Sigmoid colon (tissue), 7 donors: ENCODE data around the gene TRAPPC3L. TPM values are rescaled to one million over a fixed set of nuclear protein-coding genes. Genes with fewer than 3 reads are reported as not detected.

Experiments used
- DNase-seq: peaks from one replicate; pipeline ENCODE4 v3.0.0-alpha.2; 2019
- H3K27ac ChIP-seq, 4 donors: fragments of 200-600 bp; sonication (generic); one replicate each; pipeline ENCODE4 v1.5.1; 2016 to 2019; ENCODE audit warnings: mild to moderate bottlenecking in 1 of 4
- H3K27me3 ChIP-seq, 3 donors: fragments of 200-600 bp; sonication (generic); one replicate each; pipeline ENCODE4 v1.5.1; 2019; ENCODE audit warnings: mild to moderate bottlenecking in 1 of 3
- H3K36me3 ChIP-seq, 4 donors: fragments of 200-600 bp; sonication (generic); one replicate each; pipeline ENCODE4 v1.5.1; 2016 to 2019
- H3K4me1 ChIP-seq, 4 donors: fragments of 200-600 bp; sonication (generic); one replicate each; pipeline ENCODE4 v1.5.1; 2017 to 2019
- H3K4me3 ChIP-seq, 4 donors: fragments of 200-600 bp; sonication (generic); one replicate each; pipeline ENCODE4 v1.5.1; 2017 to 2019; ENCODE audit warnings: mild to moderate bottlenecking in 2 of 4, moderate library complexity in 1 of 4
- H3K9me3 ChIP-seq, 4 donors: fragments of 200-600 bp in 3 of 4; sonication (generic) in 3 of 4; one replicate each; pipeline versions ENCODE4 v1.5.1 to v1.6.1; 2013 to 2019
- EP300 ChIP-seq, 4 donors: sonication (generic); formaldehyde crosslinking; IDR thresholded peaks; one replicate each; pipeline ENCODE4 v1.6.1; 2017; ENCODE audit warnings: antibody characterized with exemption in 4 of 4
- POLR2A ChIP-seq, 2 donors: fragments of 450-650 bp; IDR thresholded peaks; one replicate each; pipeline ENCODE4 v1.6.1; 2016; ENCODE audit warnings: antibody characterized with exemption in 2 of 2, mild to moderate bottlenecking in 2 of 2, moderate library complexity in 2 of 2
- POLR2AphosphoS5 ChIP-seq, 4 donors: sonication (generic); formaldehyde crosslinking; IDR thresholded peaks; one replicate each; pipeline ENCODE4 v1.6.1; 2017; ENCODE audit warnings: antibody characterized with exemption in 4 of 4
- WGBS, 2 donors: extraction: QIAGEN DNeasy Blood & Tissue Kit; methylation state at CpG; one replicate each; pipeline ENCODE4 v1.1.7; 2013; 5-methylcytosine and 5-hydroxymethylcytosine counted together
- intact Hi-C: fragments of 100-400 bp; cut with DNase I; formaldehyde crosslinking; loops from one replicate; pipeline ENCODE4 v1.15.1; 2023
- polyA plus RNA-seq, 3 donors: library from polyadenylated mRNA; stranded (reverse); fragments of 200-250 nt; gene quantifications; one replicate each; pipeline ENCODE4 v1.2.3, GENCODE V29; 2013
- total RNA-seq, 4 donors: library from RNA; depleted of rRNA; stranded (reverse); fragments of >200 nt; gene quantifications; one replicate each; pipeline ENCODE4 v1.1.0, GENCODE V29; 2016
- TF ChIP-seq, protein P1 (sequence below), 4 experiments: fragments of 450-650 bp in 3 of 4; fragments of 200-600 bp in 1 of 4; IDR thresholded peaks; one replicate each; pipeline ENCODE4 v1.5.1; 2016 to 2019; ENCODE audit warnings: antibody characterized with exemption in 4 of 4, mild to moderate bottlenecking in 3 of 4, moderate library complexity in 2 of 4
- donor health status: healthy with polysubstance abuse.
- donor health status: Bipolar disorder and iron deficiency.
- donor health status: healthy.

TRAPPC3L gene
- total and polyA plus RNA-seq, 7 donors = not detected

DNA sequence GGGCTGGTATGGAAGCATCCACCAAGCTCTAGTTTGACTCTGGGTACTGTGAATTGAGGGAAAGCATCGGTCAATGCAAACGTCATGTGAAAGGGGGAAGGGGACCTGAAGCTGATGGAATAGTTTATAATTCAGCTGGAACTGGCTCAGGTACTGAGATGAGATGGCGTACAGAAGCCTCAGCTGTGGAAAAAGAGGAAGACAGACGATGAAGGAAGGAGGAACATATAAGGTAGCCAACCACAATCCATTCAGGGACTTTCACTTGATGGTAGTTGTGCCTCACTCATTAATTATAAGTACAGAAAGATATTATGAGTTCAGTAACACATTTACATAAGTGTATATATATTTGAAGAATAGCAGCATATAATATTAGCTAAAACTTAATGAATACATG lies 31.4 kb downstream of the TRAPPC3L start:
- Histone ChIP-seq H3K27ac (no peak overlapping the region), H3K27me3 (no peaks in the 10 kb centered on the region), H3K4me3 (no peak overlapping the region), H3K4me1 (peaks cover 0 to 19% (median 7%) of the 10 kb centered on the region in 4 donors), H3K36me3 (peaks cover 0 to 6% (median 0%) of the 10 kb centered on the region in 4 donors), H3K9me3 (no peaks in the 10 kb centered on the region)
- intact Hi-C loops = loop anchor here (5.0 kb wide), 1 partner anchor 237 kb away; the partner anchor contains the start of gene TSPYL1
- DNase-seq = no peak
- TF ChIP-seq POLR2A (IDR thresholded peaks at IDR 0.05) = no peak
- 71 to 88% methylated on average over 4 of the region's 4 CpGs for WGBS, 2 donors

DNA sequence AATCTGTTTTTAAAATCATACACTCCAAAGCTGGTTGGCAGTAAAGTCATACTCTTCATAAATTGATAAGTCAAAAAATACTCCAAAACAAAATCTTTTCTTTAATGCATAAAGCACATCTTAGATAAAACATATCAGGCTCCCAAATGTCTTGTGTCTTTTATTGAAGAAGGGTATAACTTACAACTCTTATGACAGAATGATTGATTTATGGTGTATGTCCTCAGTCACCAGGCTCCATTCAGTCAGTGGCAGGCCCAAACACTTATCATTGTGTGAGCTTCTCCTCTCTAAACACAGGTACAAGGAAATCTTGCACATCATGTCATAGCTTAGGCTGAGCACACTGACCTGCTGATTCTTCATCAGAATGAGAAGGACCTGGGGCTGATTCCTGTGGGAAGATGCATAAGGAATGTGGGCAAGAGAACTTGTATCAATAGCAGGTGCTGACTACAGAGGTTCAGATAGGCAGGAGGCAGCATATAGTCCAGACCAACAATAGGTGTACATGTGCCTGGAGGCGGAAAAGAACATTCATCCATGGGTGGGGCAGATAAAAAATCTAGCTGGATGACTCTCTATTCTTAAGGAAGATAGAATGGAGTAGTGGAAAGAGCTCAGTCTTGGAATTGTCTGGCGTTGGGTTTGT lies 32.1 kb downstream of the TRAPPC3L start:
- Histone ChIP-seq H3K4me1 (peaks cover 0 to 19% (median 7%) of the 10 kb centered on the region in 4 donors), H3K4me3 (peak overlapping the region in 1 of 4 donors; percentile 51), H3K36me3 (peaks cover 0 to 6% (median 0%) of the 10 kb centered on the region in 4 donors), H3K9me3 (no peaks in the 10 kb centered on the region), H3K27ac (peak overlapping the region in 3 of 4 donors; percentile 82 to 84 (median 83)), H3K27me3 (no peaks in the 10 kb centered on the region)
- intact Hi-C loops = loop anchor here (5.0 kb wide), 1 partner anchor 236 kb away; the partner anchor contains the start of gene TSPYL1
- 79 to 86% methylated on average over 2 of the region's 2 CpGs for WGBS, 2 donors
- no peak for DNase-seq
- TF ChIP-seq POLR2AphosphoS5 (IDR thresholded peaks at IDR 0.05) (no peak), POLR2A (IDR thresholded peaks at IDR 0.05) (no peak), EP300 (IDR thresholded peaks at IDR 0.05) (no peak)
- TF ChIP-seq, protein P1, sequence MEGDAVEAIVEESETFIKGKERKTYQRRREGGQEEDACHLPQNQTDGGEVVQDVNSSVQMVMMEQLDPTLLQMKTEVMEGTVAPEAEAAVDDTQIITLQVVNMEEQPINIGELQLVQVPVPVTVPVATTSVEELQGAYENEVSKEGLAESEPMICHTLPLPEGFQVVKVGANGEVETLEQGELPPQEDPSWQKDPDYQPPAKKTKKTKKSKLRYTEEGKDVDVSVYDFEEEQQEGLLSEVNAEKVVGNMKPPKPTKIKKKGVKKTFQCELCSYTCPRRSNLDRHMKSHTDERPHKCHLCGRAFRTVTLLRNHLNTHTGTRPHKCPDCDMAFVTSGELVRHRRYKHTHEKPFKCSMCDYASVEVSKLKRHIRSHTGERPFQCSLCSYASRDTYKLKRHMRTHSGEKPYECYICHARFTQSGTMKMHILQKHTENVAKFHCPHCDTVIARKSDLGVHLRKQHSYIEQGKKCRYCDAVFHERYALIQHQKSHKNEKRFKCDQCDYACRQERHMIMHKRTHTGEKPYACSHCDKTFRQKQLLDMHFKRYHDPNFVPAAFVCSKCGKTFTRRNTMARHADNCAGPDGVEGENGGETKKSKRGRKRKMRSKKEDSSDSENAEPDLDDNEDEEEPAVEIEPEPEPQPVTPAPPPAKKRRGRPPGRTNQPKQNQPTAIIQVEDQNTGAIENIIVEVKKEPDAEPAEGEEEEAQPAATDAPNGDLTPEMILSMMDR (IDR thresholded peaks at IDR 0.05) = no peak

DNA sequence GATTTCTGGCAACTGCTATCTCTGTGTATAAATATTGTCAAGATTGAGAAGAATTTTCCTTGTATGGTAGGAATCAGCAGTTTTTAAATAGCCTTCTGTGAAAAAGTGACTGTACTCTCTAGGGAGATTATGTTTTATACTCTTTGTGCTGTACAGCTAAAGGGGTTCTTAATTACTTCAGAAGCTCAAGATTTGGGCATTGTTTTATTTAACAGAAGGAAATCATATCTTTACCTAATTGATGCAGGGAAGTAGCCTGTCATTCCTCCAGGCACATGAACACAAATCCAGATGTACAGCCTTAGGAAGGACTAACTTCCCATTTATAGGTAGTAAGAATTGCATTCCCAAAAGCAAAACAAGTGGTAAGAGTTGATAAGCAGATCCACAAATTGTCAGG lies 32.8 kb downstream of the TRAPPC3L start:
- peak overlapping the region in 3 of 4 donors; percentile 82 to 84 (median 83) for H3K27ac ChIP-seq
- intact Hi-C loops = loop anchor here (5.0 kb wide), 1 partner anchor 235 kb away; the partner anchor contains the start of gene TSPYL1
- TF ChIP-seq, protein P1 (IDR thresholded peaks at IDR 0.05) = no peak

DNA sequence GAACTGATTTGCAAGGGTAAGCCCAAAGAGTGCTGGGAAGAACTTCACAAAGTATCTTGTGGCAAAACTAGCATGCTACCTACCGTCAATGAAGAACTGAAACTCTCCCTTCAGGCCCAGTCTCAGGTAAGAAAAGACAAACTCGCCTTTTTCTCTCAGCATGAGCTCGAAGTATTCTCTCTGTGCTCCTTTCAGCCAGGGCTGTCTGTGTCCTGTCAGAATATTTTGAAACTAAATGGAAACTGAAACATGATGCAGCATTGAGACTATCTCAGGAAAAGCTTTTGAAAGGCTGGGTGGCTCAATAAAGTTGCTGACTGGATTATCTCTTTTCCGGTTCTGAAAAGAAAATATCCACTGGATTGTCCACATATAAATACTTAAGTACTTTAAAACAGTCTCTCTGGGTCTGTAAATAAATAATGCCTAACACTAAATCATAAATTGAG lies 33.3 kb downstream of the TRAPPC3L start:
- Histone ChIP-seq H3K4me3 (peak overlapping the region; percentile 21 to 51 (median 42)), H3K9me3 (no peaks in the 10 kb centered on the region), H3K27me3 (no peaks in the 10 kb centered on the region), H3K4me1 (peaks cover 0 to 19% (median 7%) of the 10 kb centered on the region in 4 donors), H3K27ac (peak overlapping the region; percentile 77 to 84 (median 82)), H3K36me3 (peaks cover 0 to 4% (median 0%) of the 10 kb centered on the region in 4 donors)
- intact Hi-C loops = loop anchor here (5.0 kb wide), 1 partner anchor 235 kb away; the partner anchor contains the start of gene TSPYL1
- no peak for TF ChIP-seq POLR2A (IDR thresholded peaks at IDR 0.05)
- no peak for TF ChIP-seq EP300 (IDR thresholded peaks at IDR 0.05)
- TF ChIP-seq, protein P1 (IDR thresholded peaks at IDR 0.05) = no peak
- no peak for TF ChIP-seq POLR2AphosphoS5 (IDR thresholded peaks at IDR 0.05)
- WGBS, 2 donors = 56 to 68% methylated on average over 4 of the region's 4 CpGs
- DNase-seq = no peak

More for the DNA sequence above, 32.8 kb downstream of the TRAPPC3L start:
- Histone ChIP-seq H3K4me3 (peak overlapping the region in 3 of 4 donors; percentile 40 to 51 (median 45)), H3K4me1 (peaks cover 0 to 19% (median 7%) of the 10 kb centered on the region in 4 donors), H3K9me3 (no peaks in the 10 kb centered on the region), H3K36me3 (peaks cover 0 to 6% (median 0%) of the 10 kb centered on the region in 4 donors), H3K27me3 (no peaks in the 10 kb centered on the region)
- no peak for DNase-seq

DNA sequence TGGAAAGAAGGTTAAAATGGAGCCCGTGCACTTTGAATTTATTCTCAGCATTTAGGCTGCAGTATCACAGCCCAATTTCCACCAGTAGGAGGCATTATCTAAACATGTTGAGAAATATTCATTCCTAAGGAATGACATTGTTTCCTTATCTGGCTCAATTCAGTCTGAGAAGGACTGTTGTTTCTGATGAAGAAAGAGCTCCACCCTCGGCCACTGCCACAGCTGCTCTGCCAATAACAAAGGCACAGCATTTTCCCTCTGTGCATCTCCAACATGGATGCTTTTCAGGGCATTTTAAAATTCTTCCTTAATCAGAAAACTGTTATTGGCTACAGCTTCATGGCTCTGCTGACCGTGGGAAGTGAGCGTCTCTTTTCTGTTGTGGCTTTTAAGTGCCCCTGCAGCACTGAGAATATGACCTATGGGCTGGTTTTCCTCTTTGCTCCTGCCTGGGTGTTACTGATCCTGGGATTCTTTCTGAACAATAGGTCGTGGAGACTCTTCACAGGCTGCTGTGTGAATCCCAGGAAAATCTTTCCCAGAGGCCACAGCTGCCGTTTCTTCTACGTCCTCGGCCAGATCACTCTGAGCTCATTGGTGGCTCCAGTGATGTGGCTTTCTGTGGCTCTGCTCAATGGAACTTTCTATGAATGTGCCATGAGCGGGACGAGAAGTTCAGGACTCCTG lies 33.9 kb downstream of the TRAPPC3L start, which contains the start of gene CALHM5:
TSS of gene CALHM5 (plus strand) at position 216 of the 687 bp plus-strand sequence. CDS start at position 274, 58 bp downstream.
- peak within 1 kb of the TSS; percentile 21 to 51 (median 42) for H3K4me3 ChIP-seq
- TF ChIP-seq POLR2A (IDR thresholded peaks at IDR 0.05) (no peak), POLR2AphosphoS5 (IDR thresholded peaks at IDR 0.05) (peak; percentile 44 to 63 (median 58)), EP300 (IDR thresholded peaks at IDR 0.05) (no peak)
- TF ChIP-seq, protein P1 (IDR thresholded peaks at IDR 0.05) = peak in 3 of 4 experiments; percentile 50 to 66 (median 50)
- intact Hi-C loops = loop anchor here (5.0 kb wide), 1 partner anchor 234 kb away; the partner anchor contains the start of gene TSPYL1
- DNase-seq = peak; percentile 72
- WGBS, 2 donors = 57 to 65% methylated on average over 10 of the region's 10 CpGs
- no peaks in the 10 kb centered on the region for H3K36me3 ChIP-seq
- no peaks in the 10 kb centered on the region for H3K27me3 ChIP-seq
- no peaks in the 10 kb centered on the region for H3K9me3 ChIP-seq
- H3K27ac ChIP-seq = peak within 1 kb of the TSS; percentile 77 to 84 (median 82)
- peaks cover 0 to 19% (median 7%) of the 10 kb centered on the region in 4 donors for H3K4me1 ChIP-seq
